DMS 273 (cell line): ENCODE results near the gene REXO1.
"Not testable (repeated sequence)": the region's sequence is repeated elsewhere in the genome, so short reads cannot be mapped to it uniquely, and the experiment has no call there.

Experiments
- DNase-seq: peaks from one replicate; lab custom pipeline; 2025; ENCODE audit not compliant: unreplicated experiment; lab: John Stamatoyannopoulos, UW

Gene REXO1

DNA sequence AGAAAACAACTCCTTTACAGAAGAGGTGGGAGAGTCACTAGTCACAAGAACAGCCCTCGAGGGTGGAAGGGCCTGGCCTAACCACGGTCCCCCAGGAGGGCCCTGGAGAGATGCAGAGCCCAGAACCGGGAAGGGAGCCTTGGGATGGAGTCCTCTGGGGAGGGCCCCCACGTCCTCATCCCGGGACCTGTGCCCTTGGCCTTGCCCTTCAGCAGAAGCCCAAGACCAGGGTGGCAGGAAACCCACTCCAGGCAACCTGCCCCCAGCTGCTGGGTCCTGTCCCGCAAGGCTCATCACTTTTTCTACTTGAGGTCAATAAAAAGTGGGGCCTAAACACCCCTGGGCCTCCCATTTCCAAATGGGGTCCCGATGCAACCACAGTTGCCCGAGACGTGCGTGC lies 33.9 kb downstream of the REXO1 start:
- no peak for DNase-seq

DNA sequence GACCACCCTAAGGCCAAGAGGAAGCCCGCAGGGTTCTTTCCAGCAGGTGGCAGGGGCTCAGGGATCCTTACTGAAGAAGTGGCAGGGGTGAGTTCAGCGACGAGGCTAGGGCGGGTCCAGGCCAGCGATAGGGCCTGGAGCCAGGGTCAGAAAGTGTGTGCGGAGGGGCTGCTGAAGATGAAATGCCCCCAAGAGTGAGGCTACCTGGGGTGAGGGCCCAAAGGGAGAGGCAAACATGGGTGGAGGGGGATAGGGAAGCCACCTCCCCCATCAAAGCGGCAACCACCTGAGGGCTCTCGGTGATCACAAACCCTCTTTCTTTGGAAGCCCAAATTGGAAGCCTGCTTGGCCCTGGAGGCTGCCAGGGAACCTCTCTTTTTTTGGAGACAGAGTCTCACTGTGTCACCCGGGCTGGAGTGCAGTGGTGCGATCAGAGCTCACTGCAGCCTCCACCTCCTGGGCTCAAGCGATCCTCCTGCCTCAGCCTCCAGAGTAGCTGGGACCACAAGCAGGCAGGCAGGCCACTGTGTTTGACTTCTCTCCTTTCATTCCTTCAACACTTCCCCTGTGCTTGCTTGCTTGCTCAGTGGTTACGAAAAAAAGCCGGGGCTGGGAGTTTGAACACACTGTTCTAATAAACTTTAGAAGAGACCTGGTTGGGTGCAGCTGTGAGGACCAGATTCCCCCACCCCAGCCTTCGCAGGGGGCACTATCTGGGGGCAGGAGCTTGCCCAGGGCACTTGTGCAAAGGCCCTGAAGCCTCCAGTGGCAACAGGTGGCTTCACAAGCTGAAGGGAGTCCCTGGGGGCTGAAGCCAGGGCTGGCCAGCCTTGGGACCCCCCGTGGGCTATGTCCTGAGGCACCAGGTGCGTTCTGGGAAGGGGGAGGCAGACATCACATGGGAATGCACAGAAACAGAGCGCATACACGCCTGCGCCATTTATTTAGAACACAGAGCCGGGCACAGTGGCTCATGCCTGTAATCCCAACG lies 34.8 kb downstream of the REXO1 start:
- DNase-seq = no peak

- peak; percentile 94 for DNase-seq
These were observed 35.7 kb downstream of the REXO1 start for GRCh38 chr19:1812426-1813191.

DNA sequence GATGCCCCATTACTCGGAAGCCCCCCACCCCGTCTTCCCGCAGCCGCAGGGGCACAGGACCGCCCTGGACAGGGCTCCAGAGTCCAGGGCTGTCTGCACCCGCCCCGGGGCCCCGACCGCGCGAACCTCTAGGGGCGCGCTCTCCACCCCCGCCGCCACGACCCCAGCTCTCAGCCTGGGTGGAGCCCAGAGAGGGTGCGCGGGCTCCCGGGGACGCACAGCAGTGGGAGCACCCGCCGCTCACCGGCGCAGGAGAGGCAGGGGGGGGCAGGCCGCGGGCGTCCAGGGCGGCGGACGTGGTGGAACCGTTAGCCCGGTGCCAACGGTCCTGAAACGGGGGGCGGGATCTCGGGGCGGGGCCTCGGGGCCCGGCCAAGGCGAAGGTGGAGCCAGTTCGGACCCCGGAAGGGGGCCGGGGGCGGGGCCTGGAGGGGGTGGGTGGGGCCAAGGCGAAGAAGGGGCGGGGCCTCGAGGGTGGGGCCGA lies 36.3 kb downstream of the REXO1 start, which contains the start of gene ATP8B3:
Gene ATP8B3 (minus strand): TSS at position 335 of the 484 bp plus-strand sequence. CDS start 540 bp downstream, outside the sequence.
- DNase-seq = no peak

DNA sequence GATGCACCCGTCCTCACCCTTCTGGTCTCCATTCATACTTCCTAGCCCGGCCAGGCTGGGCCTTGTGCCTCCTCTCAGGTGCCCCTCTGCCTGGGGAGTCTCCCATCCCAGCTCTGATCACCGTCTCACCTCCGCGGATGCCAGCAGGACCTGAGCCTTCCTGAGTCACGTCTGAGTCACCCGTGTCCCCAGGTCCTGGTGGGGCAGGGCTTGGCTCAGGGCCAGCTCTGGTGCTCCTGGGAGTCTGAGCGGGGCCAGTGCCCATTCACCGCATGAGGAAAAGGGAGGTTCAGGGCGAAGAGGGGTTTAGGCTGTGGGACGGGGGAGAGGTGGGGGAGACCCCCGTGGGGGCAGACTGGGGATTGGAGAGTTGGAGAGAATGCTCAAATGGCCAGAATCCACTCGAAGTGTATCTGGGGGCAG lies 36.8 kb downstream of the REXO1 start:
- peak; percentile 45 for DNase-seq

DNA sequence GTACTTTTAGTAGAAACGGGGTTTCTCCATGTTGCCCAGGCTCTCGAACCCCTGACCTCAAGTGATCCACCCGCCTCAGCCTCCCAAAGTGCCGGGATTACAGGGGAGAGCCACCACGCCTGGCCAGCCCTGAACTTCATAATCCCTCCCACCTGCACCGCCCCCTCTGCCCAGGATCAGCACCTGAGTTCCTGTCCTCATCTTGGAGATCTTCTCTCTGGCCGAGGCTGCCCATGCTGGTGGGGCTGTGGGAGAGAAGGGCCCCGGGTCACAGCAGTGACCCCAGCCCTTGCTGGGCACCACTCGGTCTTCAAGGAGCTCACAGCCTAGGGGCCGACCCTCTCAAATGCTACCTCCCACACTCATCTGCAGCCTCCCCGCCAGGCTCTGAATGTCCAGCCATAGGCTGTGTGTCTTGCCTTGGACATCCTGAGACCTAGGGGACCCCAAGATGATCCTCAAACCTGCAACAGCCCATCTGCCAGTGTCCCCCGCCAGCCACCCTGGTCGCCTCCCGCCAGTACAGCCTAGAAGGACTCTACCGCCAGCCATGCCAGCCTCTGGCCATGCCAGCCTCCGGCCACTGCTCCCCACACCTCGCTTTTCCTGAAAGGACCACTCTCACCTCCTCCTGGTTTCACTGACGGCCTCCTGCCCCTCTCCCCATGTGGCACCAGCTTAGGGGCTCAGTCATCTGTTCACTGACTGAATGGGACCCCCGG lies 37.7 kb downstream of the REXO1 start:
- no peak for DNase-seq

GRCh38 chr19:1809678-1810077 lies 38.6 kb downstream of the REXO1 start:
- no peak for DNase-seq

DNA sequence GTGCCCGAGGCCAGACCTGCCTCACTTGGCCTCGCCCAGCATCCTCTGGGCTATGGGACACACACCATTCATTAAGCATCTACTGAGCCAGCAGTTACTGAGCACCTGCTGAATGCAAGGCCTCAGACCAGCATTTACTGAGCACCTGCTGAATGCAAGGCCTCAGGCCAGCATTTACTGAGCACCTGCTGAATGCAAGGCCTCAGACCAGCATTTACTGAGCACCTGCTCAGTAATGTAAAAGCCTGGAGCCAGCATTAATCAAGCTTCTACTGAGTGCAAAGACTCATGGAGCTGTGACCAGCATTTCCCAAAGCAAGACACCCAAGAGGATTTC lies 39.9 kb downstream of the REXO1 start:
- DNase-seq = no peak

GRCh38 chr19:1807695-1808394 lies 40.4 kb downstream of the REXO1 start:
- DNase-seq = no peak

GRCh38 chr19:1807030-1807694 lies 41.1 kb downstream of the REXO1 start:
- DNase-seq = no peak

DNA sequence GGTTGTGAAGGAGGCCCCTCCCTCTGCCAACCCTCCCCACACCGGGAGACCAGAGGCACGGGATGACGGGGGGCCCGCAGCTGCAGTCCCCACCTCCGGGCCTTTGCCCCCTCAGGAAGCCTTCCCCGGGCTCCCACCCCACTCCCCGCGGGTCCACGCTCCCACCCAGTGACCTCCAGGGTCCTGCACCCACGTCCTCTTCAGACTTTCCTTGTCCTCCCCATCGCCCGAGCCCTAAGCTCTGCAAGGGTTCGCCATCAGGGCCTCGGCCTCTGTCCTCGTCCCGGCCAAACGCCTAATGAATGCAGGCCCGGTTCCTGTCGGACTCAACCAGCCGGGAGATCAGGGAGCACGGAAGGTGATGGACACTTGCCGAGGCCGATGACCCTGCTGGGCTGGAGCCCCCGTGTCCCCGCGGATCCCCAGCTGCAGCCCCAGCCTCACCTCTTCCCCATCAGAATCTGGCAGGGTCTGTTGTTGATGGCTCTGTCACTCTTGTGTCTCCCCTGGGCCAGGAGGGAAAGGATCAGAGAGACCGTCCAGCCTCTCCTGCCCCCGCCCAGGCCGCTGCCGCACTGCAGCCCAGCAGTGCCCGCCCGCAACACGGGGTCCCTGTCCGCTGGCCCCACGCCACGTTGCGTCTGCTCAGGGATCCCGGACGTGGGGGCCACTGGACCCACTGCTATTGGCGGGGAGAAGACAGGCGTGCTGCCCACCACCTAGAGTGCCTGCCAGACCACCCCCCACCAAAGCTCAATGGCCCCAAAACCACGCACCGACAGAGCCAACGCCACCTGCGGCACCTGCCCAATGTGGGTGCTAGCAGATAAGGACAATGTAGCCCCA lies 41.9 kb downstream of the REXO1 start:
- DNase-seq = no peak

DNA sequence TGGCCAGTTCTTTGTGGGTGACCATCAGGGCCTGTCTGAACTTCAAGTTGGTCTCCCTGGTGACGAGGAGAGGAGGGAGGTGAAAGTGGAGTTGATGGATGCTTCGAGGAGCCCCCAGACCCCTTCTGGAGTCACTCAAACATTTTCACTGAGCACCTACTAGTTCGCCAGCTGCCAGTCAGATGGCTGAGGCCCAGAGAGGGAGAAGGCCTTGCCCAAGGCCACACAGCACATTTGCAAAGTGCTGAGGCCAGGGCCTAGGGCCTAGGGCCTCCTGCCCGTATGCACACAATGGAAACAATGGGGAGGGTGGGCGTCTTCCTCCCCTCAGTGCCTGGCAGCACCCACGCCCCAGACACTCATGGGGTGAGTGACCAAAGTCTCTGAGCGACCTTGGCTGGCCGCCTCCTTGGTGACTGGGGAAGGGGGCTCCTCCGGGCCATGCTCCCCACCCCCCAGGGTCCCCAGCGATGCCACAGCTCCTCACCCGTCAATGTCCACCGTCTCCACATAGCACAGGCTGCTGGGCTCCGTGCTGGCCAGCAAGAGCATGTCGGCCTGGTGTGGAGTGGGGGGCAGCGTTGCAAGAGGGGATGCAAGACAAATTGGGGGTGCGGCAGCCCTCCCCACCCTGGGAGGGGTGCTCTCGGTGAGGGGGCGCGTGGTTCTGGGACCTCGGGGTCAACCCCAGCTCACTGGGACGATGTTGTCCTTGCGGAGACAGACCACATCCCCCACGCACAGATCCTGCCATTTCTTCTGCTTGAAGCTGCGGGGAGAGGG lies 42.7 kb downstream of the REXO1 start:
- no peak for DNase-seq

GRCh38 chr19:1804858-1805257 lies 43.4 kb downstream of the REXO1 start:
- DNase-seq = no peak

DNA sequence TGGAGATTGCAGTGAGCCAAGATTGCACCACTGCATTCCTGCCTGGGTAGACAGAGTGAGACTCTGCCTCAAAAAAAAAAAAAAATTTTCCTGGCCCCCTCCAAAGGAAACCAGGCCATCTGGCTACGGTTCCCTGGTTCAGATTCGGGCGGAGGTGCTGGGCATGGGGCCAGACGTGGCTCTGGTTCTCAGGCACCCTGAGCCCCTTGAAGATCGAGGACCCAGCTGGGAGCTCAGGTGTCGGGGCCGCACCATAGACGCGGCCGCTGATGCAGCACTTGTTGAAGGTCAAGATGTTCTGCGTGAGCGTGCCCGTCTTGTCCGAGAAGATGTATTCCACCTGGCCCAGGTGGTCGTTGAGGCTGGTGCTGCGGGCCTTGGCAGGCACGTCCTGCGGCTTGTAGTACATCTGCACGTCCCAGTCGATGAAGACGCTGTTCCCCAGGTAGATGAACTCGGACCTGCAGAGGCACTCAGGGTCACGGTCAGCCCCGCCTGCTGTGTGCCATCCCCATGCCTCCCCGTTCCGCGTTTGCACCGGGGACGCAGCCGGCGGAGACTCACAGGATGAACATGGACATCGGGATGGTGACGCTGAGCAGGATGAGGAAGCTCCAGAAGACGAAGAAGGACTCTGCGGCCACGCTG lies 48.5 kb downstream of the REXO1 start:
- peak; percentile 90 for DNase-seq

GRCh38 chr19:1797313-1797712 lies 51.0 kb downstream of the REXO1 start:
- DNase-seq = not testable (repeated sequence)

DNA sequence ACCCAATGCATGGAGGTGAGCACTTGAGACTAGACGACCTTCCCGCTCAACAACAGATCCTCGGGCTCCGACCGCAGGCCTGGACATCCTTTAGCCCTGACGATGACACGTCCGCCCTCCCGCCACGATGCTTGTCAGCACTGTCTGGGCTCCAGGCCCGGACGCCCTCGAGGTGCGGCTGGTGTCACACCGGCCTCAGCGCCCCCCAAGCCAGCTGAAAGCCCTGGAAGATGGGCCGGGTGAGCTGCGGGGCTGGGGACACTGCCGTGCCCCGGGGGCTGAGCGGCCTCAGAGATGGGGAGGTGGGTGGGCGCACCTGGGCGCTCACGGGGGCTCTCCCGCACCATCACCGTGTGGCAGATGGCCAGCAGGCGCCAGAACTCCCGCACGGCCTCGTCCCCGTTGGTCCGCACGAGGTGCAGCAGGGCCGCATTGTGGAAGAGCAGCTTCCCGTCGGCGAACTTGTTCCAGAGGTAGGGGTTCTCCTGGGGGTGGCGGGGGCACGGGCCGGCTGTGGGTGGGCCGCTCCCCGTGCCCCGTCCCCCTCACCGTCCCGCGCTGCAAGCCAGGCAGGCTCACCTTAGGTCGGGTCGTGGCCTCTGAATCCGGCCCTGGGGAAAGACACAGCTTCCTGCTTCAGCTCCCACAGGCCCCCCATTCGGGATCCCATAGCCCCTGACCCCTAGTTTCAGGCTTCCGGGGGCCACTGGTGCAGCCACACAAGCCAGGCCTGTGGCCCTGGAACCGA lies 51.7 kb downstream of the REXO1 start:
- no peak for DNase-seq
